Endometrial microvascular endothelial cells (primary cell): ENCODE results near the gene PHACTR1. TPM values are rescaled to one million over a fixed set of nuclear protein-coding genes. Genes with fewer than 3 reads are reported as not detected.

Source experiments
- in situ Hi-C: cut with HindIII; loops from 2 replicates; pipeline ENCODE4 v1.10.0; 2017; ENCODE audit warnings: low sequenced_read_pairs, low pct_unique_long_range_greater_than_20kb; ENCODE audit errors: inconsistent ontology term
- total RNA-seq: library from RNA; depleted of rRNA; stranded (reverse); fragments of >200 nt; gene quantifications from one replicate; pipeline ENCODE4 v1.2.3, GENCODE V29; 2015; ENCODE audit errors: inconsistent ontology term

Gene PHACTR1
- total RNA-seq, 1 donor from 2014 or later = 14.6 TPM

DNA sequence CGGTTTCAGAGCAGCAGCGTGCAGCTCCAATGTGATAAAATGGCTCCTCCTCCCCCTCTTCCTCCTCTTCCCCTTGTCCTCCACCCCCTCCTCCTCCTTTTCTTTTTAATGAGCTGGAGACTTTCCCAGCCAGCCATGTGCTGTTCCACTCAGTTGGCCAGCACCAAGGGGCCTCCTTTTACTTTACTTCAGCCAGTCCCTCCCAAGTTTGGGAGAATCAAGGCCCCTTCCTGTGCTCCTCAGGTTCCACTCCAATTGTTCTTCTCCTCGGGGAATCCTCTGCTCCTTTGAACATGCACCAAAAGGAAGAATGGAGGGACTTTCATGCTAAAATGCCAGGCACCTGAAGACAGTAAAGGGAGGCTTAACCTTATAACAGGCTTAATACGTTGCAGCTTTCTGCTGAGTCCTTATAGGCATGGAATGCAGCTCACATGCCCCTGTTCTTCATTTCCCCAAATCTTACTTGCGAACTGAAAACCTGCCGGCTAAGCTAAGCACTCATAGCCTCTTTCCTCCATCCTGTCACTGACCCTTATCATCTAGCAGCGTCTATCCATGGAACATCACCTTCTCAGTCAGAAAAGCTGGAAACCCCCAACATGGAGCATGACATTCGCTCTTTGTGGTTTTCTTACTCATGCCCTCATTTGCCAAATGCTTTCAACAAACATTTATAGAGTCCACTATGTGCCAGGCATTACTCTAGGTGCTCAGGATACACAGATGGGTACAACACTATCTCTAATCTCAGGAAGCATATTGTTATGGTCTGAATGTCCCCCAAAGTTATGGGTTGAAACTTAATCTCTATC is 170.6 kb downstream of the PHACTR1 start:
- in situ Hi-C loops = no loop called here

DNA sequence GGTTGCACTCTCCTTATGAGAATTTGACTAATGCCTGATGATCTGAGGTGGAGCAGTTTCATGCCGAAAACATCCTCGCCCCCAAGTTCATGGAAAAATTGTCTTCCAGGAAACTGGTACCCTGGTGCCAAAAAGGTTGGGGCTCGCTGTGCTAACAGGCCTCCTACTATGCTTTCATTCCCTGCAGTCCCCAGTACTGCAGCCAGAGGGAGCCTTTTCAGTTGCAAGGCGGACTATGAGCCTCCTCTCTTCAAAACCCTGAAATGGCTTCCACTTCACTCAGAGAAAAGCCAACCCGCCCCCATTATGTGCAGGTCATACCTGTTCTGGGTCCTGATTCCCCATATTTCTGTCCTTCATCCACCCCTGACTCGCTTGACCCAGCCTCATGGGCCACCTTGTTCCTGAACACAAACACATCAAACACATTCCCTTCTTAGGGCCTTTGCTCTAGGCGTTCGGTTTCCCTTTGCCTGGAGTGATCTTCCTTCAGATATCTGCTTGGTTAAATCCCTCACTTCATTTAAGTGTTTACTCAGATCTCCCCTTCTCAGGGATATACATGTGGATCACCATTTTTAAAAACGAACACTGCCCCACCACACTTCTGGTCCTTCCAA is 173.7 kb downstream of the PHACTR1 start:
- in situ Hi-C loops = no loop called here

DNA sequence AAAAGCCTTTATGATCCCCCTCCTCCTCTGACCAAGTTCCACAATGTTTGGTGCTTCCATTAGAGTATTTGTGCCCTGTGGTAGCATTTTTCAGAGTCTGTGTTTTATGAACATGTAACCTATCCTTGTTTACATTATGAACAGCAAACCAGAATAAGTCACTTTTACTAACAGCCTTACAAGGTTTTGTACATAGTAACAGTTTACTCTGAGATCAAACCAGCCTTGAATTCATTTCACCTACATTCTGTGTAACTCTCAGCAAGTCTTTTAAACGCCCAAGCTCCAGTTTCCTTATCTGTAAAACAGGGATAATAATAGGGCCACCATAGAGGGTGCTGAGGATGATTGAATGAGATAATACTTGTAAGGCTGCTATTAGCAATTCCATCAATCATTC is 175.0 kb downstream of the PHACTR1 start:
- in situ Hi-C loops = no loop called here

DNA sequence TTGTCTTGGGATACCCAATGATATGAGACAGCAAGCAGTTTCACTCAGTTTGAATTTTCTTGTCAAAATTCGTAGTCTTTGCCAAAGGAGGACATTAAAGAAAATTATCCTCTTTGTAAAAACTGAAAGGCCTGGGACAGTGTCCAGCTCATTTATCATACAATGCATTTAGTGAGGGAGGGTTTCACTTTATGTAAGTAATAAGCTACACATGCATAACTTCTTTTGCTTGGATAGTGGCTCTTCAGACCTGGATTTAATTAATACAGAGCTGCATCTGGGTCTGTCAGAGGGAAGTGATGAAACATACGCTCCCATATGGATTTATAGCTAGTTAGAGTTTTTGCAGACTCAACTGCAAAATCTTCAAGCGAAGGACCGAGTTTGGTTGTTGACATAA is 175.6 kb downstream of the PHACTR1 start:
- in situ Hi-C loops = no loop called here

DNA sequence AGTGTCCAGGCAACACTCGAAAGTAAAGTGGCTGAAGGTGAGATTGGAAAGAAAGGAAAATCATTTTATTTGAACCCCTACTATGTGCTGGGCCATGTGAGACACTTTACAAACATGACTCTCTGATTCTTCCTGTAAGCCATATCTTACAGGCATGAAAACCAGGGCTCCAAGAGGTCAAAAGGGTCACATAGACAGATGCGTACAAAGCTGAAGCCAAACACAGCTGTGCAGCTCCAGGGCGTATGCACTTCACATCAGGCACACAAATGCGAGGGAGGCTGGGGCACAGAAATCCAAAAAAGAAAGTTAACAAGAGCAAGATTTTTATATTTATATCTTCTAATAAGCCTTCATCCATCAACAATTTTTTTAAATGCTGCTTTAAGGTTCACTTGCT is 176.5 kb downstream of the PHACTR1 start:
- in situ Hi-C loops = no loop called here

DNA sequence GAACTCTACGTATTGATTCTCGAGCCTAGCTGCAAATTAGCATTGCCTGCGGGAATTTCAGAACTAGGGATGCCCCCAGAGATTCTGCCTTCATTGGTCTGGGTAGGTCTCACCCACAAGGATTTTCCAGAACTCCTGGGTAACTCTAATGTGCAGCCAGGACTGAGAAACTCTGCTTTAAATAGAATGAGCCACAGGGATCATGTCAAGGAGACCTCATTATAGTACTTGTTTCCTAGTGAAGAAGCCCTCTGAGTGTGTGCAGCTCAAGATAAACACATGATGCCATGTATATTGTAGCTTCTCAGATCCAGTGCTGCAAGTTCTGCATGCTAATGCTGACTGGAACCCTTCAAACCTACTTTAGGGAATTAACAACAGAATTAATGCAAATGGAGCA is 179.2 kb downstream of the PHACTR1 start:
- in situ Hi-C loops = no loop called here

DNA sequence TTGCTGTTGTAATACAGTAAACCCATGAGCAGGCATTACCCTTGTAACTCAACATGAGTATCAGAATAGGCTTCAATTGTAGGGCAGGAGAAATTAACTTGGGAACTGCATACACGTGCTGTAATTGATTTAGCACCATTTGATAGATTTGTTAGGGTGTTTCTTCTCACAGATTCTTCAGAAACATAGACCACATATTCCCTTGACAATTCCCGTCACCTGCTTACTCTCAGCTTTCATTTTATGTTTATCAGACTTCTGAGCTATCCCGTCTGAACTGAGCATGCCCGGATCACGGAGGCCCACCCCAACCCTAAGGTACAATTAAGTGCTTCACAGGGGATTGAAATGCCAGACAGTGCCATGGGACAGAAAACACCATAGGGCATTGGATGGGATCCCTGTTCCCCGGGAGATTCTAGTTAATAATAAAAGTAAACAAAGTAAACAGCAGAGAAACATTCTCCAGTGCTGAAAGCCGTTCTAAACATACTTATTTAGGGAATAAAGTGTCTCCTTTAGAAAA is 179.7 kb downstream of the PHACTR1 start:
- in situ Hi-C loops = no loop called here

DNA sequence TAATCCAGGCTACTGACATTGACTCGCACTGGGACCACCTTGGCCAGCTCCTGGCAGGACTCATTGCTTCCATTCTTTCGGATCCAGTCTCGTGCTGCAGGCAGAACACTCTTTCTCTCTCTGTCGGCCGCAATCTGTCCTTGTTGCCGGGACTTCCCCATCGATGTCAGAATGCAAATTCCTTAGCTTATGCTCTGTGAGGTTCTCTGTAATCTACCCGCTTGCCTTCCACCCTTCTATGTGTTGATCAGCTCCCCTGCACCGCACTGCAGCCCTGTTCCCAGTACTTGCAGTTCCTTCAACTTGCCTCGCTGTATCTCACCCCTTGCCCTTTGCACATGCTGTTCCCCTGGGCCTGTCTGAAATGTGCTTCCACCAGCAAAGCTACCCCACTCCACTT is 182.0 kb downstream of the PHACTR1 start:
- in situ Hi-C loops = no loop called here

DNA sequence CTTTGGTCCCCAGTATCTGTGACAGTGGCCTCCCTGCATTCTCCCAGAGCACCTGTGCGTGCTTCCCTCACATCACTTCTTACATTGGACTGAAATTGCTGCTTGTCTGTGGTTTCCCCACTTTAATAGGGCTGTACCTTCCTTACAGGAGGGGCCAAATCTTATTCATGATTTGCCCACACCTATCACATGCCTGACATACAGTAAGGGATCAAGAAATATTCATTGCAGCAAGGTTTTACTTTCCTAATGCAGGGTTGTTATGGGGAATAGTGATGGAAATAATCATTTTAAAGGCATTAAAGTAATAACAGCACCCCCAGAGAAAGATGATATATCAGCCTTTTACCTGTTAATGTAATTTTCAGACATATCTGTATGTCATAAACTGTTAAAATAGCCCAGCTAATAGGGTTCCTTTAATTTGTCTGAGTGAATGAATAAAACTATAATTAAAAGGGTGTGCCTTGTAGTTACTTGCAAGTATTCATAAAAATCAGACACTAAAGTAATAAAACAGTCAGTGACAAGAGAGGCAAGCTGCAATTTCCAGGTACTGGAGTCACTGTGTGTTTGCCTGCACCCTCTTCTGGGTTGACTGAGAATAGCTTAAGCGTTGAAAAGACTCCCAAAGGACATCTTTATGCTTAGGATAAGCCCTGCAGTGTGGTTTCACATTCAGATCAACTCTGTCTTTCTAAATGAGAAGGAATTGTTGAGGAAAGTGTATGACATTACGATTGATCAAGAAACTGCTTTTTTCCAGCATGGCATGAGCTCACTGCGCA is 182.7 kb downstream of the PHACTR1 start:
- in situ Hi-C loops = no loop called here

DNA sequence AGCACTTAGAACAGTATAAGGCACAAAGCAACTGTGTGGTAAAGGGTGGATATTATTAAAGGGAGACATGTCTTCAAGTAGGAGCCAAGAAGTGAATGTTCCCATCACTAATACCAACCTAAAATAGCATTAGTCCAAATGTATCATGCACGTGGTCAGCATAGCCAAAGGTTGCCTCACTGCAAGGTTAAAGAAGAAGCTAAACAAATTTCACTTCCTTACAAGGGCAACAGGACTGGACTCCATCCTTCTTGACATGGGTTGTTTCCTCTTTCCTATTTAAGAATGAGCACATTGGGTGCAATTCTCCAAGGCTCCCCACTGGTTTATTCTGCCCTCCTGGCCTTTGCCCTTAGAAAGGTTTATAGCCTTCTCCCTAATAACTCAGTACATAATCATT is 186.7 kb downstream of the PHACTR1 start:
- in situ Hi-C loops = no loop called here

DNA sequence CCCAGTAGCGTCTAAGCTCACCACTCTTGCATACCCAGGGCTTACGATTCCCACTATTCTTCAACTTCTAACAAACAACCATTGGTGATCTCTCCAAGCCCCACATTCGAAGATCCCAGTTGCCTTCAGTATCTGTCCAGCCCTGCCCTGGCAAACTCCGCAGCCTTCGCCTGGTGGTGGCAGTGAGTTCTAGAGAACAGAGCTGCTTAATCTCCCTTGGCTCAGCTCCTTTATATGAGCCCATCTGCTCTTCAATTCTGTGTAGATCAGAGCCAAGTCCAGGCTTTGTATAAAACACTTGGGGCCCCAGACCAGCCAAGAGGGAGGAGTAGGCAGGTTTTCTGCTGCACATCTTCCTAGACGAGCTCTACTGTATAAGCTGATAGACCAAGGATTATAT is 193.3 kb downstream of the PHACTR1 start:
- in situ Hi-C loops = no loop called here

DNA sequence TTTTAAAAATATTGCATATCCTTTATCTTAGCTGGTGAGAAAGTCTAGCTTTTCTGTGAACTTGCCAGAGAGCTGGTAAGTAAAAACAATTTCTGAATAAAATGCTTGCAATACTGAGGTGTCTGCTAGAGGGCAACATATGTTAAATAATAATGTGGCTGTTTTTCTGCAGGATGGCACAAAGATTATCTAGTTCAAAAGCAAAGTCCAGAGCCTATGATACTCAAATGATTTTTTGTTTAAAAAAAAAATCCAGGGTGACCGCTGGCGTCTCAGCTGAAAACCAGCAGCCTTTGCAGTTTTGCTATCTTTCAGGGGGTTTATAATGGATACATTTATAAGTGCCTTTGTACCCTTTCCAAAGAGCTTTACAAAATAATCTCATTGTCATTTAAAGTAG is 194.9 kb downstream of the PHACTR1 start:
- in situ Hi-C loops = no loop called here

DNA sequence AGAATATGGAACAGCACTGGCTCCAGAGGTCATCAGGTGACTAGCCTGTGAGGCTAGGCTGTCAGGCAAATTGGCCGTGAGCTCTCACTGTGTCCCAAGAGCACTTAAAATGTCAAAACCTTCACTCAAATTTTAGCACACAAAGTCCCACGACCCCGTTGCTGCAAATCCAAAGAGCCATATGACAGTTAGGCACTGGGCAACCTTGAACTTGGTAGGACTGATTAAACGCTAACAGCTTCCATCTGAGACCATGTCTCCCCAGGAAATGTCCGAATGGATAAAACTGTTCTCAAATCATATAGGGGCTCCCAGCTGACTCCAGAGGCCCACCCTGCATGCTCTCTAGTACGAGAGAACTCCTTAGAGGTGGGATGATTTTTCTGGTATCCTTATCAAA is 196.6 kb downstream of the PHACTR1 start:
- in situ Hi-C loops = no loop called here

DNA sequence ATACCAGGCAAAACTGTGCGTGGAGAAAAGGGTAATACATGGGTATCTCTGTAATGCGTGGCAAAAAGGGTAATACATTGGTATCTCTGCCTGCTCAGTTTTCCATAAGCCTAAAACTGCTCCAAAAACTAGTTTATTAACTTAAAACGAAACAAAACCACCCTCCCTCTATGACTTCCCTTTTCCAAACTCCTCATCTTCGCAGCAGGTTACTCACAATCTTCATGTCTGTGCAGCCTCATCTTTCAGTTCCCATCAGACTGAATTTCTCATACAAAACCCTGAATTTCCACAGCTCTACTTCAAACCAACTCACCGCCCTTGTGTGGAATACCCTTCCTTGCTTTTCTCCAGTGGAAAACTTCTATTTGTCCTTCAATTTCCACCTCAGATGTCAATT is 199.4 kb downstream of the PHACTR1 start:
- in situ Hi-C loops = no loop called here

DNA sequence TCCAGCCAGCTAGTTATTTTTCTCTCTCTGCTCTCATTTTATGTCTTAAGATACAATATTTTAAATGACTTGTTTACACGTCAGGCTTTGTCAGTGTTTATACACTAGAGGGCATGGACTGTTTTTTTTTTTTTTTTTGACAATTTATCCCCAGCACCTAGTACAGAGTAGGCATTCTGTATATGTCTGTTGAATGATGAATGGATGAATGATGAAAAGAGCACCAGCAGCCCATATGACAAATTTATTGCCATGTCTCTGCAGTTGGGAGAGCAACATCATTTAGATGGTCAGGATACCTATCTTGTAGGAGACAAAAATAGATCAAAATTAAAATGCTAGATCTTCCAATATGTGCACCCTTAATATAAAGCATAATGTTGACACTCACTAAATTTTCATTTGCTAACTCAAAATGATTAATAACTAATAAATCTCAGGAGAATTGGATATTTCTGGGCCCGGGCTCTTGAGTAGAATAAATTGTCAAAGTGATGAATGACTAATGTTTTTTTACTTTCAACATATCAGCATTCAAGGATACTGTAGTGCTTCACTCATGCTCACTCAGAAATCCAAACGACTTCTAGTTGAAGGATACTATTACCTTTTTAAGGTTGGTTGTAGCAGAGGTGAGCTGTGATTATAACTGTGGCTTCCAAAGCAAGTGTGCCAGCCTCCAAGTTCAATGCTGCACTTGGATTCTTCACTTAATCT is 200.0 kb downstream of the PHACTR1 start:
- in situ Hi-C loops = no loop called here

DNA sequence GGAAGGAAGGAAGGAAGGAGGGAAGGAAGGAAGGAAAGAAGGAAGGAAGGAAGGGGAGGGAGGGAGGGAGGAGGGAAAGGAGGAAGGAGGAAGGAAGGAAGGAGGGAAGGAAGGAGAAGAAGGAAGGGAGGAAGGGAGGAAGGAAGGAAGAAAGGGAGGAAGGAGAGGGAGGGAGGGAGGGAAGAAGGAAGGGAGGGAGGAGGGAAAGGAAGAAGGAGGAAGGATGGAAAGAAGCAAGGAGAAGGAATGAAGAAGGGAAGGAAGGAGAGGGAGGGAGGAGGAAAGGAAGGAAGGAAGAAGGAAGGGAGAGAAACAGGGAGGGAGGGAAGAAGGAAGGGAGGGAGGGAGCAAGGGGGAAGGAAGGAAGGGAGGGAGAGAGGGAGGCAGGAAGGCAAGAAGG is 204.9 kb downstream of the PHACTR1 start:
- in situ Hi-C loops = no loop called here

DNA sequence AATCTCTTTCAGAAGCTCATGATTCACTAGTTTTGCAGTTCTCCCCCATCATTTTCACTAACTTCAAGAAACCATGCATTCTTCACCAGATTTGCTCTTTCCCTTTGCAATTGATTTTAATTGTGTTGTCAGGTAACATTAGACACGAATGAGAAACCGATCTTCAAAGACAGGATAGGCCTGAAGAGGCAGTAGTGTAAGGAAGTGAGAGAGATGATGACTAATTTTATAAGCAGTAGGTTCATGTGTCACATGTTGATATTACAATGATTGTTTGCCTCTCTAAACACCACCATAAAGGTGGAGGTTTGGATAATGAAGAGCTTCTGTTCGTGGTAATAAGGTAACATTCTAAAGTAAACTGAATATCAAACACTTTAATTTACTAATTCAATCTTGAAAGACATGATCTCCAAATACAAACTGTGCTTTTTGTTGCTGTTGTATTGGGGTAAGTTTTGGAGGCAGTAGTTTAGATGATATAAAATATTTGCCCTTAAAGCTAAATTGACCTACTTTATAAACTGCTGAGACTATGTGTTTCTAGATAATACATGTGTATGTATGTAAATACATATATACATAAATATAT is 207.2 kb downstream of the PHACTR1 start:
- in situ Hi-C loops = no loop called here

DNA sequence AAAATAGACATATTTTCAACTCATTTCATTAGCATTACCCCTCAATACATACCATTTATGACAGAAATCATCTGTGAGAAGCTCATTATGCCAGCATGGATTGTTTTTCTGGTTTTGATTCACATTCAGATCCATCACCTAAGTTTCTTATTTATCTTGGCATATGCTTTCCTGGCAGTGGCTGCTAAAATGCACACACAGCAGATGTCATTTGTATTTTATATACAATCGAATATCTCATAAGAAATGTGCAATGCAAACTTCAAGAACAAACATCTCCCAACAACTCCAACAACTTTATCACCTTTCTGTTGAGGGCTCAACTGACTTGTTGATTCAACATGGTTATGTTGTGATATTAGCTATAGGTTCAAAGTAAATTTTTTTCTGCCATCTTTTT is 208.3 kb downstream of the PHACTR1 start:
- in situ Hi-C loops = no loop called here

DNA sequence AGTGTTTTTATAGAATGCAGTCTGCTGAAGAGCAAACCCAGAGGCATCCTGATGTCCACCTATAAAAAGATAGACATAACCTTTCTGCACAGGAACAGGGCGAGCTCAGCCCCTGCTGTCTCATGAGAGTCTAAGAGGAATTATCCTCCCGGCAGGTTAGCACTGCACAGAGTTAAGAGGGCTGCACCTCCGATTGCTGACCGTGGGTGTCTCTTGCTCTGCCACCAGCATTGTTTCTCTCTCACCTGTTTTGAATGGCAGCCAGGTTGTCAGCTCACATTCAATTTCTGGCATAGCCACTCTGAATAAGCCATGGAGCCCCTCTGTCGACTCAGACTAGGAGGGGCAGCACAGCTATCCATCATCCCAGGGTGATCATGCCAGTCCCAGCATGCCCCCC is 211.2 kb downstream of the PHACTR1 start:
- in situ Hi-C loops = no loop called here
